HG03095 (cell line): Measurements from ENCODE around the gene PJA2.
"Not testable (repeated sequence)": the region's sequence is repeated elsewhere in the genome, so short reads cannot be mapped to it uniquely, and the experiment has no call there.

Experiments
- ATAC-seq: cut with Tn5 transposase; IDR thresholded peaks from one replicate; pipeline ENCODE4 v1.9.1; 2021; ENCODE audit warnings: moderate library complexity; ENCODE audit not compliant: unreplicated experiment

Gene PJA2

GRCh38 chr5:109409844-109410388, at the start of gene PJA2:
TSS of gene PJA2 (minus strand) at chr5:109409974. CDS start at chr5:109383433, 26,541 bp downstream.
- peak; percentile 82 for ATAC-seq

GRCh38 chr5:109455598-109456096, 45.9 kb upstream of the PJA2 start:
- peak; percentile 100 for ATAC-seq

GRCh38 chr5:109454731-109455505, 45.1 kb upstream of the PJA2 start:
- ATAC-seq: no peak

GRCh38 chr5:109453251-109453650, 43.5 kb upstream of the PJA2 start:
- no peak for ATAC-seq

GRCh38 chr5:109452661-109453060, 42.9 kb upstream of the PJA2 start:
- no peak for ATAC-seq

- no peak for ATAC-seq
Observed at GRCh38 chr5:109451146-109451545, 41.4 kb upstream of the PJA2 start.

- no peak for ATAC-seq
Observed at GRCh38 chr5:109450129-109450877, 40.5 kb upstream of the PJA2 start.

- ATAC-seq: no peak
Observed at GRCh38 chr5:109448838-109449237, 39.1 kb upstream of the PJA2 start.

GRCh38 chr5:109439590-109439989, 29.8 kb upstream of the PJA2 start:
- ATAC-seq: no peak

GRCh38 chr5:109426075-109426474, 16.3 kb upstream of the PJA2 start:
- no peak for ATAC-seq

- ATAC-seq: not testable (repeated sequence)
Observed at GRCh38 chr5:109425521-109425920, 15.7 kb upstream of the PJA2 start.

GRCh38 chr5:109421956-109422355, 12.2 kb upstream of the PJA2 start:
- no peak for ATAC-seq

- ATAC-seq: no peak
Observed at GRCh38 chr5:109418712-109419352, 9.1 kb upstream of the PJA2 start.

GRCh38 chr5:109416882-109417281, 7.1 kb upstream of the PJA2 start:
- no peak for ATAC-seq

GRCh38 chr5:109413921-109414461, 4.2 kb upstream of the PJA2 start:
- not testable (repeated sequence) for ATAC-seq

- no peak for ATAC-seq
Observed at GRCh38 chr5:109413458-109413857, 3.7 kb upstream of the PJA2 start.

GRCh38 chr5:109412981-109413402, 3.2 kb upstream of the PJA2 start:
- no peak for ATAC-seq

- no peak for ATAC-seq
Observed at GRCh38 chr5:109411627-109412026, 1.9 kb upstream of the PJA2 start.

- ATAC-seq: no peak
Observed at GRCh38 chr5:109411149-109411514, 1.4 kb upstream of the PJA2 start.

- ATAC-seq: no peak
Observed at GRCh38 chr5:109410389-109411148, 795 bp upstream of the PJA2 start.
